GM12875 (cell line): ENCODE measurements around the gene PXDN.

Experiments
- H3K4me3 ChIP-seq: one replicate; pipeline ENCODE4 v1.5.1; 2011; ENCODE audit warnings: low read depth, low read length, control low read depth
- CTCF ChIP-seq: IDR thresholded peaks from 2 replicates; pipeline ENCODE4 v1.5.1; 2011; ENCODE audit warnings: low read depth, mild to moderate bottlenecking, control low read depth, inconsistent platforms, low read length, moderate library complexity, borderline replicate concordance; ENCODE audit not compliant: insufficient read depth

The PXDN gene

GRCh38 chr2:1584691-1585485 lies 159.4 kb downstream of the PXDN start:
- no peak for TF ChIP-seq CTCF
- no peak overlapping the region for H3K4me3 ChIP-seq

- TF ChIP-seq CTCF: no peak
- H3K4me3 ChIP-seq: no peak overlapping the region
These were observed 160.2 kb downstream of the PXDN start for GRCh38 chr2:1584051-1584531.

- H3K4me3 ChIP-seq: no peak overlapping the region
- TF ChIP-seq CTCF: no peak
These were observed 161.4 kb downstream of the PXDN start for GRCh38 chr2:1582891-1583341.

GRCh38 chr2:1581965-1582625 lies 162.2 kb downstream of the PXDN start:
- TF ChIP-seq CTCF: no peak
- no peak overlapping the region for H3K4me3 ChIP-seq
